ENCODE measurements around the gene ZNF552. TPM values are rescaled to one million over a fixed set of nuclear protein-coding genes. Genes with fewer than 3 reads are reported as not detected.
"Not testable (repeated sequence)": the region's sequence is repeated elsewhere in the genome, so short reads cannot be mapped to it uniquely, and the experiment has no call there.

Gene ZNF552
- total and polyA plus RNA-seq, 2 of the 13 experiments (the other 11 are each of a cell fraction or from before 2014, with no cell fraction given), result 8.1 to 16.6 TPM

- H3K9me3 ChIP-seq (ENCODE audit: low read length); in situ Hi-C loops (cut with HindIII; ENCODE audit: extremely low pct_ligation_motif_present, low pct_unique_long_range_greater_than_20kb); BruUV-seq (replicated peaks); H3K4me3 ChIP-seq (replicated peaks in 1 of 3; ENCODE audit: insufficient read depth in 1 of 3, low read depth in 2 of 3, low read length in 3 of 3); H4K20me1 ChIP-seq (ENCODE audit: insufficient read depth, low read length); POLR2A ChIA-PET; intact Hi-C loops (cut with micrococcal nuclease; ENCODE audit: unreplicated experiment); H2AFZ ChIP-seq (ENCODE audit: low read length); H3K27me3 ChIP-seq (ENCODE audit: control insufficient read depth in 1 of 2, insufficient read depth in 2 of 2, low read length in 2 of 2); CTCF ChIA-PET (ENCODE audit: low intra/inter-chr PET ratio, low total read pairs); H3K9ac ChIP-seq (ENCODE audit: insufficient read depth, low read depth, low read length); TF ChIP-seq NR2F6 (IDR thresholded peaks at IDR 0.05); USF2 (IDR thresholded peaks at IDR 0.05; ENCODE audit: low read depth, low read length): not testable (repeated sequence)
- Histone ChIP-seq H3K27ac (ENCODE audit: extremely low read length, insufficient read depth, low read length) (peak overlapping the region; percentile 69), H3K4me1 (ENCODE audit: insufficient read depth, low read length) (peaks cover 53% of the 10 kb centered on the region), H3K79me2 (ENCODE audit: insufficient read depth, low read length) (peaks cover 20% of the 10 kb centered on the region), H3K36me3 (replicated peaks in 1 of 2; ENCODE audit: control insufficient read depth in 1 of 2, insufficient read depth in 2 of 2, low read length in 2 of 2) (peaks cover 8 to 23% of the 10 kb centered on the region in 2 experiments; a peak in 4 of 5 replicates), H3K4me2 (ENCODE audit: low read depth, low read length) (peak overlapping the region; percentile 38)
- DNase-seq (ENCODE audit: low spot score), result peak; percentile 59
- peak; percentile 29 for ATAC-seq
- WGBS (ENCODE audit: low lambda C conversion rate), result 47% methylated on average over 17 of the region's 17 CpGs
- FAIRE-seq, result peak; percentile 86
- TF ChIP-seq ZNF574 (CRISPR knock-in tag; IDR thresholded peaks at IDR 0.05) (peak; percentile 47), NR2F6 (CRISPR knock-in tag; IDR thresholded peaks at IDR 0.05) (peak; percentile 66; the same call in 1 of the 2 replicates), MED1 (CRISPR knock-in tag; IDR thresholded peaks at IDR 0.05) (peak; percentile 23; the same call in 1 of the 2 replicates), HOMEZ (CRISPR knock-in tag; IDR thresholded peaks at IDR 0.05; ENCODE audit: low read depth) (peak; percentile 65; the same call in 1 of the 2 replicates), ZNF761 (CRISPR knock-in tag; conservative IDR thresholded peaks at IDR 0.05) (0 out of 2 replicates have a peak, but pooled peaks have one; percentile 34), ZNF18 (CRISPR knock-in tag; IDR thresholded peaks at IDR 0.05; ENCODE audit: insufficient replicate concordance) (peak; percentile 54), NR2F1 (CRISPR knock-in tag; IDR thresholded peaks at IDR 0.05) (0 out of 4 replicates have a peak, but pooled peaks have one; percentile 18 to 22), ZNF644 (CRISPR knock-in tag; IDR thresholded peaks at IDR 0.05; ENCODE audit: low read depth) (0 out of 2 replicates have a peak, but pooled peaks have one; percentile 38), USF2 (CRISPR knock-in tag; IDR thresholded peaks at IDR 0.05; ENCODE audit: borderline replicate concordance) (peak; percentile 31; the same call in 1 of the 2 replicates), GFI1 (CRISPR knock-in tag; IDR thresholded peaks at IDR 0.05; ENCODE audit: borderline replicate concordance) (0 out of 2 replicates have a peak, but pooled peaks have one; percentile 26), RARA (CRISPR knock-in tag; IDR thresholded peaks at IDR 0.05) (peak; percentile 85), ZMYM3 (CRISPR knock-in tag; IDR thresholded peaks at IDR 0.05) (0 out of 2 replicates have a peak, but pooled peaks have one; percentile 24), ERF (CRISPR knock-in tag; IDR thresholded peaks at IDR 0.05) (0 out of 2 replicates have a peak, but pooled peaks have one; percentile 9)
These were observed 4.1 kb downstream of the ZNF552 start for GRCh38 chr19:57810410-57811295.
